BJ (cell line): ENCODE measurements around the gene GSN. TPM values are rescaled to one million over a fixed set of nuclear protein-coding genes. Genes with fewer than 3 reads are reported as not detected.

Experiments used
- CTCF ChIA-PET: fragments of 350-600 bp; formaldehyde crosslinking; extraction: SDS; loops from one replicate; lab custom pipeline; 2021; ENCODE audit warnings: antibody characterized with exemption, inconsistent platforms; lab: Yijun Ruan, JAX
- POLR2A ChIA-PET: fragments of 300-600 bp; sonication (Branson Sonifier 250); formaldehyde crosslinking; extraction: SDS; loops from one replicate; lab custom pipeline; 2021; ENCODE audit warnings: antibody characterized with exemption; lab: Charles Lee
- DNase-seq: peaks from one replicate; pipeline ENCODE4 v3.0.0-alpha.2; 2011; ENCODE audit warnings: low read depth
- H3K27me3 ChIP-seq: 2 replicates; pipeline ENCODE4 v1.6.0; 2011; ENCODE audit warnings: low read length; ENCODE audit not compliant: control insufficient read depth, insufficient read depth
- H3K36me3 ChIP-seq: 2 replicates; pipeline ENCODE4 v1.5.1; 2011; ENCODE audit warnings: low read length; ENCODE audit not compliant: control insufficient read depth, insufficient read depth
- H3K4me3 ChIP-seq: 2 replicates; pipeline ENCODE4 v1.5.1; 2011; ENCODE audit warnings: low read depth, mild to moderate bottlenecking, control low read depth, low read length
- CTCF ChIP-seq: IDR thresholded peaks from 2 replicates; pipeline ENCODE4 v1.5.1; 2011; ENCODE audit warnings: low read depth, mild to moderate bottlenecking, control low read depth, inconsistent platforms, low read length, moderate library complexity; ENCODE audit not compliant: insufficient read depth
- polyA plus RNA-seq: library from polyadenylated mRNA; depleted of rRNA; stranded (reverse); fragments of >200 nt; gene quantifications from 2 replicates; pipeline ENCODE4 v1.2.3, GENCODE V29; 2011

Gene GSN
- polyA plus RNA-seq, 1 experiment = 765 TPM

GRCh38 chr9:121266356-121266755, 1.6 kb upstream of the GSN start:
- POLR2A ChIA-PET = no interaction called here

GRCh38 chr9:121266906-121267650, 884 bp upstream of the GSN start:
- CTCF ChIA-PET = interaction anchor here (1.1 to 5.6 kb wide), 5 partner anchors 11 to 54 kb away, joined by 4 to 31 read pairs (median 20); no protein-coding TSS in a partner anchor
- Histone ChIP-seq H3K36me3 (no peaks in the 10 kb centered on the region), H3K4me3 (no peak overlapping the region; the same call in 1 of the 2 replicates), H3K27me3 (no peaks in the 10 kb centered on the region)
- DNase-seq = no peak
- no peak for TF ChIP-seq CTCF
- POLR2A ChIA-PET = interaction anchor here (0.6 to 0.9 kb wide), 2 partner anchors 10 to 92 kb away, joined by 3 read pairs; no protein-coding TSS in a partner anchor

More at GRCh38 chr9:121266356-121266755, 1.6 kb upstream of the GSN start:
- Histone ChIP-seq H3K36me3 (no peaks in the 10 kb centered on the region), H3K4me3 (no peak overlapping the region), H3K27me3 (no peaks in the 10 kb centered on the region)
- CTCF ChIA-PET = interaction anchor here (2.0 kb wide), 1 partner anchor 12 kb away, joined by 6 read pairs; no protein-coding TSS in a partner anchor
- TF ChIP-seq CTCF = no peak
- no peak for DNase-seq

GRCh38 chr9:121268598-121268850, 562 bp downstream of the GSN start:
- Histone ChIP-seq H3K4me3 (peak overlapping the region; percentile 89), H3K36me3 (peaks cover 3% of the 10 kb centered on the region; the same call in 1 of the 2 replicates), H3K27me3 (no peaks in the 10 kb centered on the region)
- ChIA-PET POLR2A (interaction anchor here (0.7 to 1.4 kb wide), 4 partner anchors 10 to 108 kb away, joined by 3 to 11 read pairs (median 4); no protein-coding TSS in a partner anchor), CTCF (interaction anchor here (0.8 to 5.6 kb wide), 10 partner anchors 10 to 55 kb away, joined by 3 to 31 read pairs (median 6); no protein-coding TSS in a partner anchor)
- DNase-seq = no peak
- TF ChIP-seq CTCF = no peak

- no peak for DNase-seq
- CTCF ChIA-PET = interaction anchor here (0.8 to 5.6 kb wide), 10 partner anchors 8 to 56 kb away, joined by 3 to 31 read pairs (median 5); no protein-coding TSS in a partner anchor
Observed at GRCh38 chr9:121268851-121269641, 1.1 kb downstream of the GSN start.

More at GRCh38 chr9:121268851-121269641, 1.1 kb downstream of the GSN start:
- Histone ChIP-seq H3K36me3 (peaks cover 3% of the 10 kb centered on the region; the same call in 1 of the 2 replicates), H3K4me3 (peak overlapping the region; percentile 89), H3K27me3 (no peaks in the 10 kb centered on the region)
- POLR2A ChIA-PET = interaction anchor here (0.7 to 1.4 kb wide), 4 partner anchors 9 to 107 kb away, joined by 3 to 11 read pairs (median 4); no protein-coding TSS in a partner anchor
- no peak for TF ChIP-seq CTCF
